D721Med (cell line): ENCODE measurements around the gene ADARB2.
"Not testable (repeated sequence)": the region's sequence is repeated elsewhere in the genome, so short reads cannot be mapped to it uniquely, and the experiment has no call there.

Experiments
- DNase-seq: peaks from one replicate; pipeline ENCODE4 v3.0.0; 2011; ENCODE audit warnings: low spot score; ENCODE audit not compliant: insufficient read length
- FAIRE-seq: peaks from 2 replicates; lab custom pipeline; 2011; peaks lifted over from hg19 to GRCh38; lab: Jason Lieb, UNC
- CTCF ChIP-seq: IDR thresholded peaks from 2 replicates; pipeline ENCODE4 v1.5.1; 2012; ENCODE audit warnings: mild to moderate bottlenecking, control low read depth; ENCODE audit not compliant: insufficient read depth; ENCODE audit errors: missing control alignments

Gene ADARB2

GRCh38 chr10:1346201-1346600 is 391.1 kb downstream of the ADARB2 start:
- no peak for TF ChIP-seq CTCF
- FAIRE-seq (no peak), DNase-seq (no peak)

- no peak for FAIRE-seq
- TF ChIP-seq CTCF, result no peak
- no peak for DNase-seq
Observed at GRCh38 chr10:1345368-1345767, 392.0 kb downstream of the ADARB2 start.

GRCh38 chr10:1344846-1345245 is 392.5 kb downstream of the ADARB2 start:
- DNase-seq, result no peak
- FAIRE-seq, result no peak
- no peak for TF ChIP-seq CTCF

- no peak for TF ChIP-seq CTCF
- FAIRE-seq, result no peak
- no peak for DNase-seq
Observed at GRCh38 chr10:1344408-1344807, 392.9 kb downstream of the ADARB2 start.

- DNase-seq, result no peak
- TF ChIP-seq CTCF, result no peak
- FAIRE-seq, result no peak
Observed at GRCh38 chr10:1343176-1343575, 394.1 kb downstream of the ADARB2 start.

- not testable (repeated sequence) for DNase-seq, FAIRE-seq
Observed at GRCh38 chr10:1341052-1341451, 396.3 kb downstream of the ADARB2 start.

GRCh38 chr10:1339396-1339795 is 397.9 kb downstream of the ADARB2 start:
- FAIRE-seq (no peak), DNase-seq (no peak)
- TF ChIP-seq CTCF, result no peak

GRCh38 chr10:1335642-1336041 is 401.7 kb downstream of the ADARB2 start:
- no peak for TF ChIP-seq CTCF
- DNase-seq (no peak), FAIRE-seq (no peak)
